PC-3 (cell line): Measurements from ENCODE around the gene HNRNPF. TPM values are rescaled to one million over a fixed set of nuclear protein-coding genes. Genes with fewer than 3 reads are reported as not detected.

Experiments used
- ATAC-seq: fragments of 200-7000 bp; cut with Tn5 transposase; 2 replicates; pipeline ENCODE4 v1.9.1; 2020; ENCODE audit warnings: mild to moderate bottlenecking, moderate library complexity
- BruUV-seq: library from RNA; stranded (reverse); fragments of 400-500 nt; replicated peaks from 2 replicates; lab custom pipeline; 2021; lab: Mats Ljungman, UMichigan
- CTCF ChIA-PET: fragments of 300-600 bp; sonication (Branson Sonifier 250); formaldehyde crosslinking; loops from one replicate; lab custom pipeline; 2022; ENCODE audit warnings: antibody characterized with exemption; lab: Charles Lee
- POLR2A ChIA-PET: fragments of 300-600 bp; sonication (Branson Sonifier 250); formaldehyde crosslinking; loops from one replicate; lab custom pipeline; 2022; ENCODE audit warnings: antibody characterized with exemption; ENCODE audit not compliant: unreplicated experiment; lab: Charles Lee
- DNase-seq: peaks from one replicate; pipeline ENCODE4 v3.0.0-alpha.2; 2015
- H2AFZ ChIP-seq: fragments of 300-600 bp; sonication (generic); 2 replicates; pipeline ENCODE4 v1.6.0; 2016; ENCODE audit warnings: antibody characterized with exemption, low read length
- H3F3A ChIP-seq: fragments of 300-600 bp; sonication (generic); one replicate; pipeline ENCODE4 v1.6.0; 2017; ENCODE audit warnings: antibody characterized with exemption, low read length, control low read depth, mild to moderate bottlenecking; ENCODE audit not compliant: unreplicated experiment
- H3K27ac ChIP-seq: fragments of 300-600 bp; sonication (generic); 2 replicates; pipeline ENCODE4 v1.5.1; 2016; ENCODE audit warnings: mild to moderate bottlenecking, low read length
- H3K27me3 ChIP-seq: fragments of 300-600 bp; sonication (generic); 2 replicates; pipeline ENCODE4 v1.6.1; 2016; ENCODE audit warnings: low read length, mixed read lengths
- H3K36me3 ChIP-seq: fragments of 300-600 bp; sonication (generic); 2 replicates; pipeline ENCODE4 v1.6.1; 2016; ENCODE audit warnings: low read depth, mixed run types, low read length, mixed read lengths
- H3K4me1 ChIP-seq: fragments of 300-600 bp; sonication (generic); 2 replicates; pipeline ENCODE4 v1.5.1; 2016; ENCODE audit warnings: low read length; ENCODE audit not compliant: insufficient read depth
- H3K4me2 ChIP-seq: fragments of 300-600 bp; sonication (generic); 2 replicates; pipeline ENCODE4 v1.6.0; 2016; ENCODE audit warnings: low read length
- H3K4me3 ChIP-seq: fragments of 300-600 bp; sonication (generic); 2 replicates; pipeline ENCODE4 v1.5.1; 2016; ENCODE audit warnings: mild to moderate bottlenecking, low read length, mixed read lengths
- H3K79me2 ChIP-seq: fragments of 300-600 bp; sonication (generic); 2 replicates; pipeline ENCODE4 v1.6.1; 2017; ENCODE audit warnings: low read length, mixed read lengths
- H3K9ac ChIP-seq: fragments of 300-600 bp; sonication (generic); 2 replicates; pipeline ENCODE4 v1.6.0; 2016; ENCODE audit warnings: mild to moderate bottlenecking, low read length
- H3K9me2 ChIP-seq: fragments of 300-600 bp; sonication (generic); replicated peaks from 2 replicates; pipeline ENCODE4 v1.6.1; 2016; ENCODE audit warnings: mixed run types, low read length, mixed read lengths
- H3K9me3 ChIP-seq: fragments of 300-600 bp; sonication (generic); 2 replicates; pipeline ENCODE4 v1.6.1; 2016; ENCODE audit warnings: low read length, mixed read lengths
- H4K20me1 ChIP-seq: fragments of 300-600 bp; sonication (generic); 2 replicates; pipeline ENCODE4 v1.6.1; 2016; ENCODE audit warnings: low read length, mixed read lengths
- CTCF ChIP-seq: fragments of 300-600 bp; sonication (generic); conservative IDR thresholded peaks from 2 replicates; pipeline ENCODE4 v1.5.1; 2017; ENCODE audit warnings: antibody characterized with exemption, low read depth, mild to moderate bottlenecking, low read length
- EZH2 ChIP-seq: fragments of 300-600 bp; sonication (generic); IDR thresholded peaks from one replicate; pipeline ENCODE4 v1.6.1; 2017; ENCODE audit warnings: antibody characterized with exemption, mild to moderate bottlenecking, low read length; ENCODE audit not compliant: unreplicated experiment
- EZH2phosphoT487 ChIP-seq: fragments of 300-600 bp; sonication (generic); IDR thresholded peaks from 2 replicates; pipeline ENCODE4 v1.6.1; 2018; ENCODE audit warnings: mild to moderate bottlenecking, antibody characterized with exemption, low read length, borderline replicate concordance
- intact Hi-C: fragments of 100-400 bp; cut with micrococcal nuclease; formaldehyde crosslinking; loops from 2 replicates; pipeline ENCODE4 v1.9.0; 2023
- total RNA-seq: library from RNA; depleted of rRNA; stranded (reverse); fragments of >200 nt; gene quantifications from 2 replicates; pipeline ENCODE4 v1.2.3, GENCODE V29; 2014

HNRNPF gene
- total RNA-seq, 1 experiment from 2014 or later = 421 TPM

GRCh38 chr10:43437141-43437870 is 28.3 kb upstream of the HNRNPF start:
- peak overlapping the region; percentile 83 for H3K27ac ChIP-seq
- intact Hi-C loops = loop anchor here (5.0 kb wide), 1 partner anchor 40 kb away; no protein-coding TSS in a partner anchor

GRCh38 chr10:43436291-43437140 is 27.5 kb upstream of the HNRNPF start, which contains the start of gene ZNF487:
ZNF487 (plus strand) TSS chr10:43437111; CDS start chr10:43475814, 38,703 bp downstream.
- H4K20me1 ChIP-seq = no peaks in the 10 kb centered on the region
- intact Hi-C loops = loop anchor here (1.0 to 5.0 kb wide), 3 partner anchors 27 to 296 kb away; partner anchors contain the start of gene HNRNPF

More at GRCh38 chr10:43437141-43437870, 28.3 kb upstream of the HNRNPF start:
- TSS peak; percentile 50 for BruUV-seq
- no peaks in the 10 kb centered on the region for H4K20me1 ChIP-seq
- peak overlapping the region; percentile 80 for H3K9ac ChIP-seq
- POLR2A ChIA-PET = interaction anchor here (0.7 kb wide), 2 partner anchors 25 to 150 kb away, joined by 3 to 4 read pairs; no protein-coding TSS in a partner anchor
- H3K9me3 ChIP-seq = no peaks in the 10 kb centered on the region
- no peaks in the 10 kb centered on the region for H3K9me2 ChIP-seq
- no peaks in the 10 kb centered on the region for H3K27me3 ChIP-seq
- peak overlapping the region; percentile 91 for H3K4me2 ChIP-seq
- no peaks in the 10 kb centered on the region for H3K36me3 ChIP-seq
- DNase-seq (peak; percentile 12), ATAC-seq (peak; percentile 6)
- TF ChIP-seq CTCF (no peak), EZH2 (no peak), EZH2phosphoT487 (no peak)
- peaks cover 5% of the 10 kb centered on the region; the same call in 1 of the 2 replicates for H3K4me1 ChIP-seq
- peak overlapping the region; percentile 87 for H2AFZ ChIP-seq
- H3K79me2 ChIP-seq = peaks cover 13% of the 10 kb centered on the region
- no peaks in the 10 kb centered on the region for H3F3A ChIP-seq
- CTCF ChIA-PET = interaction anchor here (0.6 kb wide), 1 partner anchor 203 kb away, joined by 4 read pairs; no protein-coding TSS in a partner anchor
- H3K4me3 ChIP-seq = peak overlapping the region; percentile 78

More at GRCh38 chr10:43436291-43437140, 27.5 kb upstream of the HNRNPF start, which contains the start of gene ZNF487:
- Histone ChIP-seq H3K4me3 (peak within 1 kb of the TSS; percentile 78), H3K27ac (peak within 1 kb of the TSS; percentile 83), H3K36me3 (no peaks in the 10 kb centered on the region), H3K79me2 (peaks cover 13% of the 10 kb centered on the region), H2AFZ (peak within 1 kb of the TSS; percentile 87), H3K9ac (peak within 1 kb of the TSS; percentile 80), H3K9me3 (no peaks in the 10 kb centered on the region), H3K4me2 (peak within 1 kb of the TSS; percentile 91), H3K9me2 (no peaks in the 10 kb centered on the region), H3F3A (no peaks in the 10 kb centered on the region), H3K27me3 (no peaks in the 10 kb centered on the region), H3K4me1 (peaks cover 5% of the 10 kb centered on the region; the same call in 1 of the 2 replicates)
- ATAC-seq = peak; percentile 95
- TF ChIP-seq CTCF = no peak
- no peak for TF ChIP-seq EZH2phosphoT487
- TF ChIP-seq EZH2 = no peak
- peak; percentile 93 for DNase-seq
- ChIA-PET CTCF (no interaction called here), POLR2A (interaction anchor here (0.7 kb wide), 2 partner anchors 25 to 149 kb away, joined by 3 to 4 read pairs; no protein-coding TSS in a partner anchor)
- BruUV-seq = TSS peak; percentile 98
